CD4-positive, alpha-beta T cell (primary cell): Measurements from ENCODE around the gene TAF5L. TPM values are rescaled to one million over a fixed set of nuclear protein-coding genes. Genes with fewer than 3 reads are reported as not detected.

Experiments
- ATAC-seq: fragments of 200-7000 bp; cut with Tn5 transposase; one replicate; pipeline ENCODE4 v1.10.0; 2022; ENCODE audit warnings: mild to moderate bottlenecking; ENCODE audit not compliant: poor library complexity
- CTCF ChIA-PET: fragments of 350-600 bp; sonication (Branson Sonifier 250); formaldehyde crosslinking; loops from one replicate; lab custom pipeline; 2021; ENCODE audit warnings: antibody characterized with exemption, inconsistent platforms; lab: Charles Lee
- POLR2A ChIA-PET: fragments of 350-600 bp; sonication (Branson Sonifier 250); formaldehyde crosslinking; loops from one replicate; lab custom pipeline; 2021; ENCODE audit warnings: antibody characterized with exemption, inconsistent platforms; lab: Charles Lee
- DNase-seq, 14 experiments: peaks; one replicate each; pipeline ENCODE4 v3.0.0-alpha.2; 2013 to 2020; ENCODE audit warnings: mixed read lengths in 2 of 14
- H3K27ac ChIP-seq, 2 donors: one replicate each; pipeline versions ENCODE4 v1.5.1 to v1.7.0; 2013; ENCODE audit warnings: low read length in 2 of 2, low read depth in 1 of 2, mild to moderate bottlenecking in 1 of 2
- H3K27me3 ChIP-seq, 2 experiments: 1 replicate in 1 of 2; 2 replicates in 1 of 2; pipeline versions ENCODE4 v1.6.1 to v1.7.0; 2013; ENCODE audit warnings: low read length in 2 of 2, control low read depth in 1 of 2, mild to moderate bottlenecking in 1 of 2, moderate library complexity in 1 of 2; ENCODE audit not compliant: insufficient read depth in 2 of 2, control insufficient read depth in 1 of 2
- H3K36me3 ChIP-seq: one replicate; pipeline ENCODE4 v1.6.1; 2013; ENCODE audit warnings: low read length, control low read depth; ENCODE audit not compliant: insufficient read depth
- H3K4me1 ChIP-seq: one replicate; pipeline ENCODE4 v1.6.1; 2013; ENCODE audit warnings: low read length, control low read depth; ENCODE audit not compliant: insufficient read depth
- H3K4me3 ChIP-seq: one replicate; pipeline ENCODE4 v1.5.1; 2013; ENCODE audit warnings: mild to moderate bottlenecking, low read length, moderate library complexity
- H3K9me3 ChIP-seq, 2 experiments: 1 replicate in 1 of 2; 2 replicates in 1 of 2; pipeline versions ENCODE4 v1.6.1 to v1.7.0; 2013; ENCODE audit warnings: low read length in 2 of 2, mild to moderate bottlenecking in 2 of 2, control low read depth in 1 of 2, moderate library complexity in 1 of 2; ENCODE audit not compliant: control insufficient read depth in 1 of 2, insufficient read depth in 1 of 2
- H3K27ac Mint-ChIP-seq: one replicate; pipeline ENCODE4 v1.8.0; 2020; ENCODE audit warnings: mixed read lengths
- H3K27me3 Mint-ChIP-seq: one replicate; pipeline ENCODE4 v1.8.0; 2021; ENCODE audit warnings: mixed read lengths
- H3K36me3 Mint-ChIP-seq: one replicate; pipeline ENCODE4 v1.8.0; 2021; ENCODE audit warnings: low read depth, mixed read lengths
- H3K4me1 Mint-ChIP-seq: one replicate; pipeline ENCODE4 v1.8.0; 2021; ENCODE audit warnings: low read depth, mixed read lengths
- H3K4me3 Mint-ChIP-seq: one replicate; pipeline ENCODE4 v1.8.0; 2020; ENCODE audit warnings: mild to moderate bottlenecking, mixed read lengths
- H3K9me3 Mint-ChIP-seq: one replicate; pipeline ENCODE4 v1.8.0; 2020; ENCODE audit warnings: mixed read lengths
- intact Hi-C, 2 experiments: fragments of 100-400 bp; cut with DNase I in 1 of 2; cut with micrococcal nuclease in 1 of 2; formaldehyde crosslinking; loops; one replicate each; pipeline versions ENCODE4 v1.15.1 to v1.9.0; 2023 to 2025; cut with DNase I, micrococcal nuclease
- total RNA-seq, 174 experiments: library from RNA in 2 of 174; stranded (reverse) in 2 of 174; gene quantifications; one replicate each; pipeline ENCODE4 v1.2.3 and lab custom pipeline; 2021 to 2026
- TF ChIP-seq, protein P1 (sequence below): fragments of 200-600 bp; IDR thresholded peaks from one replicate; pipeline ENCODE4 v1.8.0; 2022; ENCODE audit warnings: antibody characterized with exemption, mild to moderate bottlenecking

TAF5L gene
- total RNA-seq, 2 experiments from 2014 or later, result 19.5 to 21.9 TPM

DNA sequence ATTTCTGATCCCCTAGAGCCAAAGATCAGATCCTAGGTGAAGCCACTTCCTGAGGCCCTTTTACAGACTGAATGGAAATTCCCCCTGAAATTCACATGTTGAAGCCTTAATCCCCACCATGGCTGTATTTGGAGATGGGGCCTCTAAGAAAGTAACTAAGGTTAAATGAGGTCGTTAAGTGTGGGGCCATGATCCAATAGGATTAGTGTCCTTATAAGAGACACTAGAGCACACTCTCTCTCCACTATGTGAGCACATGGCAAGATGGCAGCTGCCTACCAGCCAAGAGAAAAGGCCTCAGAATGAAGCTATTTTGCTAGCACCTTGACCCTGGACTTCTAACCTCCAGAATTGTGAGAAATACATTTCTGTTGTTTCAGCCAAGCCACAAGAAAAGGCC, 81.3 kb downstream of the TAF5L start:
- Histone ChIP-seq H3K9me3 (no peaks in the 10 kb centered on the region), H3K36me3 (peaks cover 75% of the 10 kb centered on the region), H3K4me3 (no peak overlapping the region), H3K27ac (no peak overlapping the region), H3K4me1 (peaks cover 6% of the 10 kb centered on the region), H3K27me3 (no peaks in the 10 kb centered on the region)
- intact Hi-C loops, result no loop called here
- no peak for ATAC-seq
- POLR2A ChIA-PET, result interaction anchor here (0.6 to 2.1 kb wide), 2 partner anchors 14 kb away, joined by 5 to 6 read pairs; partner anchors contain the start of gene ABCB10
- no peak overlapping the region for H3K27ac Mint-ChIP-seq
- TF ChIP-seq, protein P1, sequence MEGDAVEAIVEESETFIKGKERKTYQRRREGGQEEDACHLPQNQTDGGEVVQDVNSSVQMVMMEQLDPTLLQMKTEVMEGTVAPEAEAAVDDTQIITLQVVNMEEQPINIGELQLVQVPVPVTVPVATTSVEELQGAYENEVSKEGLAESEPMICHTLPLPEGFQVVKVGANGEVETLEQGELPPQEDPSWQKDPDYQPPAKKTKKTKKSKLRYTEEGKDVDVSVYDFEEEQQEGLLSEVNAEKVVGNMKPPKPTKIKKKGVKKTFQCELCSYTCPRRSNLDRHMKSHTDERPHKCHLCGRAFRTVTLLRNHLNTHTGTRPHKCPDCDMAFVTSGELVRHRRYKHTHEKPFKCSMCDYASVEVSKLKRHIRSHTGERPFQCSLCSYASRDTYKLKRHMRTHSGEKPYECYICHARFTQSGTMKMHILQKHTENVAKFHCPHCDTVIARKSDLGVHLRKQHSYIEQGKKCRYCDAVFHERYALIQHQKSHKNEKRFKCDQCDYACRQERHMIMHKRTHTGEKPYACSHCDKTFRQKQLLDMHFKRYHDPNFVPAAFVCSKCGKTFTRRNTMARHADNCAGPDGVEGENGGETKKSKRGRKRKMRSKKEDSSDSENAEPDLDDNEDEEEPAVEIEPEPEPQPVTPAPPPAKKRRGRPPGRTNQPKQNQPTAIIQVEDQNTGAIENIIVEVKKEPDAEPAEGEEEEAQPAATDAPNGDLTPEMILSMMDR, result no peak
- CTCF ChIA-PET, result no interaction called here
- H3K27me3 Mint-ChIP-seq, result no peaks in the 10 kb centered on the region
- H3K4me3 Mint-ChIP-seq, result no peak overlapping the region
- DNase-seq, result no peak
- H3K9me3 Mint-ChIP-seq, result no peaks in the 10 kb centered on the region
- H3K36me3 Mint-ChIP-seq, result peaks cover 80% of the 10 kb centered on the region
- H3K4me1 Mint-ChIP-seq, result peaks cover 16% of the 10 kb centered on the region

Other genes with a start within 250 kb of the TAF5L start
- not detected for gene ACTA1, start 192.0 kb downstream of the TAF5L start, total RNA-seq
- gene NUP133, start 117.8 kb downstream of the TAF5L start, total RNA-seq, result 10 to 100 TPM; 42.0 to 45.3 TPM
- 10 to 100 TPM in 1 of 2 experiments, 1 to 10 TPM in 1; 9.8 to 11.0 TPM for gene ABCB10, start 67.4 kb downstream of the TAF5L start, total RNA-seq
- gene URB2, start 125 bp upstream of the TAF5L start, total RNA-seq, result 1 to 10 TPM; 4.1 to 4.2 TPM